OCI-LY7 (cell line): ENCODE data around the gene USP43.

ENCODE experiments used
- CTCF ChIP-seq: fragments of 200-600 bp; sonication (generic); conservative IDR thresholded peaks from 2 replicates; pipeline ENCODE4 v1.5.1; 2014; ENCODE audit warnings: mild to moderate bottlenecking, antibody characterized with exemption, low read length, moderate library complexity, mixed read lengths
- EZH2phosphoT487 ChIP-seq: fragments of 200-600 bp; sonication (generic); IDR thresholded peaks from 2 replicates; pipeline ENCODE4 v1.6.1; 2018; ENCODE audit warnings: low read depth, borderline replicate concordance, mild to moderate bottlenecking, mixed run types, antibody characterized with exemption, low read length, moderate library complexity, mixed read lengths

GRCh38 chr17:9628509-9628908 is 16.8 kb upstream of the USP43 start:
- TF ChIP-seq CTCF (no peak), EZH2phosphoT487 (no peak)
